ENCODE results near the gene TRAPPC2.

The TRAPPC2 gene

GRCh38 chrX:13699183-13699826, 35.1 kb downstream of the TRAPPC2 start:
- H3K4me2 ChIP-seq (ENCODE audit: low read depth, low read length, poor library complexity, severe bottlenecking), result no peak overlapping the region

GRCh38 chrX:13698432-13698831, 36.0 kb downstream of the TRAPPC2 start:
- Histone ChIP-seq H3K9ac (ENCODE audit: low read depth, low read length, poor library complexity, severe bottlenecking) (no peak overlapping the region), H3K9me3 (ENCODE audit: insufficient read depth, low read depth, low read length) (no peaks in the 10 kb centered on the region), H3K4me3 (ENCODE audit: low read length, poor library complexity, severe bottlenecking) (no peak overlapping the region), H3K9me2 (replicated peaks; ENCODE audit: low read depth, low read length) (no peaks in the 10 kb centered on the region), H2AFZ (ENCODE audit: low read length) (no peak overlapping the region), H3K36me3 (ENCODE audit: insufficient read depth, low read length) (no peaks in the 10 kb centered on the region), H3K4me1 (ENCODE audit: insufficient read depth, low read length, poor library complexity, severe bottlenecking) (peaks cover 40% of the 10 kb centered on the region), H3K27me3 (ENCODE audit: insufficient read depth, low read length, poor library complexity, severe bottlenecking) (no peaks in the 10 kb centered on the region), H3K4me2 (ENCODE audit: low read depth, low read length, poor library complexity, severe bottlenecking) (peak overlapping the region; percentile 24), H3F3A (ENCODE audit: low read depth) (no peaks in the 10 kb centered on the region), H4K20me1 (ENCODE audit: insufficient read depth, low read length, poor library complexity, severe bottlenecking) (peaks cover 32% of the 10 kb centered on the region), H3K79me2 (ENCODE audit: insufficient read depth, low read length) (peaks cover 95% of the 10 kb centered on the region)
- no peak for TF ChIP-seq EZH2phosphoT487 (IDR thresholded peaks at IDR 0.05; ENCODE audit: borderline replicate concordance)
- TF ChIP-seq CTCF (conservative IDR thresholded peaks at IDR 0.05; ENCODE audit: low read length), result no peak

More at GRCh38 chrX:13699183-13699826, 35.1 kb downstream of the TRAPPC2 start:
- Histone ChIP-seq H3K9me3 (ENCODE audit: insufficient read depth, low read depth, low read length) (no peaks in the 10 kb centered on the region), H3K4me1 (ENCODE audit: insufficient read depth, low read length, poor library complexity, severe bottlenecking) (peaks cover 31% of the 10 kb centered on the region), H3K9ac (ENCODE audit: low read depth, low read length, poor library complexity, severe bottlenecking) (no peak overlapping the region), H3K9me2 (replicated peaks; ENCODE audit: low read depth, low read length) (no peaks in the 10 kb centered on the region), H3F3A (ENCODE audit: low read depth) (no peaks in the 10 kb centered on the region), H2AFZ (ENCODE audit: low read length) (no peak overlapping the region), H3K36me3 (ENCODE audit: insufficient read depth, low read length) (no peaks in the 10 kb centered on the region; the same call in 1 of the 2 replicates), H4K20me1 (ENCODE audit: insufficient read depth, low read length, poor library complexity, severe bottlenecking) (peaks cover 30% of the 10 kb centered on the region), H3K27me3 (ENCODE audit: insufficient read depth, low read length, poor library complexity, severe bottlenecking) (no peaks in the 10 kb centered on the region), H3K4me3 (ENCODE audit: low read length, poor library complexity, severe bottlenecking) (no peak overlapping the region), H3K79me2 (ENCODE audit: insufficient read depth, low read length) (peaks cover 93% of the 10 kb centered on the region)
- TF ChIP-seq CTCF (conservative IDR thresholded peaks at IDR 0.05; ENCODE audit: low read length), result no peak
- no peak for TF ChIP-seq EZH2phosphoT487 (IDR thresholded peaks at IDR 0.05; ENCODE audit: borderline replicate concordance)

GRCh38 chrX:13697976-13698375, 36.4 kb downstream of the TRAPPC2 start:
- no peak for TF ChIP-seq CTCF (conservative IDR thresholded peaks at IDR 0.05; ENCODE audit: low read length)
- no peaks in the 10 kb centered on the region for H3K9me3 ChIP-seq (ENCODE audit: insufficient read depth, low read depth, low read length)
- peaks cover 96% of the 10 kb centered on the region for H3K79me2 ChIP-seq (ENCODE audit: insufficient read depth, low read length)
- H3K9me2 ChIP-seq (replicated peaks; ENCODE audit: low read depth, low read length), result no peaks in the 10 kb centered on the region
- H3K4me1 ChIP-seq (ENCODE audit: insufficient read depth, low read length, poor library complexity, severe bottlenecking), result peaks cover 42% of the 10 kb centered on the region
- H3K9ac ChIP-seq (ENCODE audit: low read depth, low read length, poor library complexity, severe bottlenecking), result no peak overlapping the region
- no peak overlapping the region for H2AFZ ChIP-seq (ENCODE audit: low read length)
- H3K4me3 ChIP-seq (ENCODE audit: low read length, poor library complexity, severe bottlenecking), result no peak overlapping the region
- H3K4me2 ChIP-seq (ENCODE audit: low read depth, low read length, poor library complexity, severe bottlenecking), result peak overlapping the region; percentile 24
- H3K36me3 ChIP-seq (ENCODE audit: insufficient read depth, low read length), result no peaks in the 10 kb centered on the region
- no peaks in the 10 kb centered on the region for H3F3A ChIP-seq (ENCODE audit: low read depth)
- no peaks in the 10 kb centered on the region for H3K27me3 ChIP-seq (ENCODE audit: insufficient read depth, low read length, poor library complexity, severe bottlenecking)
- H4K20me1 ChIP-seq (ENCODE audit: insufficient read depth, low read length, poor library complexity, severe bottlenecking), result peaks cover 36% of the 10 kb centered on the region
